GM19351 (cell line): ENCODE data around the gene HPCAL4.

ENCODE experiments used
- ATAC-seq: cut with Tn5 transposase; IDR thresholded peaks from one replicate; pipeline ENCODE4 v1.9.1; 2021; ENCODE audit warnings: mild to moderate bottlenecking, moderate library complexity; ENCODE audit not compliant: unreplicated experiment

HPCAL4 gene

GRCh38 chr1:39652554-39652953 lies 38.7 kb downstream of the HPCAL4 start:
- ATAC-seq = no peak

- ATAC-seq = no peak
Observed at GRCh38 chr1:39652105-39652504, 39.1 kb downstream of the HPCAL4 start.

GRCh38 chr1:39650431-39650830 lies 40.8 kb downstream of the HPCAL4 start:
- ATAC-seq = no peak

- ATAC-seq = no peak
Observed at GRCh38 chr1:39649636-39650185, 41.5 kb downstream of the HPCAL4 start.

GRCh38 chr1:39648496-39648895 lies 42.7 kb downstream of the HPCAL4 start:
- ATAC-seq = no peak

GRCh38 chr1:39647247-39647646 lies 44.0 kb downstream of the HPCAL4 start:
- ATAC-seq = no peak

- no peak for ATAC-seq
Observed at GRCh38 chr1:39646232-39647081, 44.8 kb downstream of the HPCAL4 start.

- ATAC-seq = no peak
Observed at GRCh38 chr1:39645411-39646043, 45.7 kb downstream of the HPCAL4 start.

- ATAC-seq = no peak
Observed at GRCh38 chr1:39643705-39644104, 47.5 kb downstream of the HPCAL4 start.

- ATAC-seq = no peak
Observed at GRCh38 chr1:39642796-39643195, 48.4 kb downstream of the HPCAL4 start.

GRCh38 chr1:39640861-39641260 lies 50.4 kb downstream of the HPCAL4 start:
- ATAC-seq = no peak

- no peak for ATAC-seq
Observed at GRCh38 chr1:39639305-39640130, 51.7 kb downstream of the HPCAL4 start, which contains the start of gene HEYL. Gene HEYL, minus strand, starts transcription at chr1:39639643. Its CDS starts 18 bp downstream, at chr1:39639625.

GRCh38 chr1:39638965-39639304 lies 52.3 kb downstream of the HPCAL4 start:
- no peak for ATAC-seq

GRCh38 chr1:39637361-39637760 lies 53.9 kb downstream of the HPCAL4 start:
- ATAC-seq = no peak

GRCh38 chr1:39635871-39636210 lies 55.4 kb downstream of the HPCAL4 start:
- ATAC-seq = no peak

- ATAC-seq = no peak
Observed at GRCh38 chr1:39635205-39635870, 55.9 kb downstream of the HPCAL4 start.

- ATAC-seq = no peak
Observed at GRCh38 chr1:39633422-39633821, 57.8 kb downstream of the HPCAL4 start.

- ATAC-seq = no peak
Observed at GRCh38 chr1:39632682-39633417, 58.4 kb downstream of the HPCAL4 start.

- ATAC-seq = no peak
Observed at GRCh38 chr1:39632323-39632681, 58.9 kb downstream of the HPCAL4 start.
